HG02798 (cell line): ENCODE data around the gene QDPR.
A peak's percentile ranks its signal among the peaks of the same experiment; 100 is the strongest.

Experiments
- ATAC-seq: cut with Tn5 transposase; IDR thresholded peaks from one replicate; pipeline ENCODE4 v1.9.1; 2021; ENCODE audit warnings: mild to moderate bottlenecking; ENCODE audit not compliant: unreplicated experiment, poor library complexity

Gene QDPR

GRCh38 chr4:17531538-17532285 lies 19.8 kb upstream of the QDPR start:
- no peak for ATAC-seq

- no peak for ATAC-seq
Observed at GRCh38 chr4:17528551-17529165, 16.8 kb upstream of the QDPR start.

- no peak for ATAC-seq
Observed at GRCh38 chr4:17526695-17527477, 15.0 kb upstream of the QDPR start.

GRCh38 chr4:17523662-17524061 lies 11.8 kb upstream of the QDPR start:
- ATAC-seq: no peak

- ATAC-seq: no peak
Observed at GRCh38 chr4:17521595-17521994, 9.7 kb upstream of the QDPR start.

GRCh38 chr4:17517664-17518063 lies 5.8 kb upstream of the QDPR start:
- ATAC-seq: no peak

GRCh38 chr4:17516980-17517379 lies 5.1 kb upstream of the QDPR start:
- no peak for ATAC-seq

GRCh38 chr4:17515445-17516407 lies 3.8 kb upstream of the QDPR start:
- ATAC-seq: no peak

- no peak for ATAC-seq
Observed at GRCh38 chr4:17514865-17515264, 3.0 kb upstream of the QDPR start, which contains the start of gene CLRN2. CLRN2 (plus strand) TSS chr4:17515165; CDS start chr4:17515267, 102 bp downstream.

GRCh38 chr4:17512973-17513665 lies 1.2 kb upstream of the QDPR start:
- no peak for ATAC-seq

GRCh38 chr4:17511509-17511949 lies 361 bp downstream of the QDPR start:
- peak; percentile 56 for ATAC-seq

GRCh38 chr4:17511051-17511450 lies 839 bp downstream of the QDPR start:
- no peak for ATAC-seq

GRCh38 chr4:17510582-17510981 lies 1.3 kb downstream of the QDPR start:
- ATAC-seq: no peak

- ATAC-seq: no peak
Observed at GRCh38 chr4:17504081-17504480, 7.8 kb downstream of the QDPR start.

- no peak for ATAC-seq
Observed at GRCh38 chr4:17502756-17503155, 9.1 kb downstream of the QDPR start.

- ATAC-seq: no peak
Observed at GRCh38 chr4:17500574-17500973, 11.3 kb downstream of the QDPR start.

GRCh38 chr4:17497890-17498523 lies 13.9 kb downstream of the QDPR start:
- ATAC-seq: no peak

- no peak for ATAC-seq
Observed at GRCh38 chr4:17494258-17495190, 17.4 kb downstream of the QDPR start.
